GM23338 (cell line): ENCODE results near the gene FNDC4. TPM values are rescaled to one million over a fixed set of nuclear protein-coding genes. Genes with fewer than 3 reads are reported as not detected.

ENCODE experiments used
- ATAC-seq: fragments of 200-7000 bp; cut with Tn5 transposase; 3 replicates; pipeline ENCODE4 v1.9.1; 2020
- DNase-seq: peaks from one replicate; pipeline ENCODE4 v3.0.0-alpha.2; 2015; ENCODE audit warnings: low spot score
- H2AFZ ChIP-seq: fragments of 200-600 bp; sonication (generic); 2 replicates; pipeline ENCODE4 v1.8.0; 2016; ENCODE audit warnings: antibody characterized with exemption, mild to moderate bottlenecking, moderate library complexity
- H3F3A ChIP-seq: fragments of 200-600 bp; sonication (generic); replicated peaks from 2 replicates; pipeline ENCODE4 v1.8.0; 2017; ENCODE audit warnings: antibody characterized with exemption, mixed run types, low read depth
- H3K27ac ChIP-seq: fragments of 200-600 bp; sonication (generic); 2 replicates; pipeline ENCODE4 v1.6.1; 2016; ENCODE audit warnings: low read depth
- H3K27me3 ChIP-seq: fragments of 200-600 bp; sonication (generic); 2 replicates; pipeline ENCODE4 v1.8.0; 2016; ENCODE audit warnings: mild to moderate bottlenecking, mixed run types, moderate library complexity; ENCODE audit not compliant: insufficient read depth
- H3K36me3 ChIP-seq: fragments of 200-600 bp; sonication (generic); 2 replicates; pipeline ENCODE4 v1.8.0; 2016; ENCODE audit warnings: mild to moderate bottlenecking; ENCODE audit not compliant: insufficient read depth
- H3K4me1 ChIP-seq: fragments of 200-600 bp; sonication (generic); 2 replicates; pipeline ENCODE4 v1.8.0; 2016; ENCODE audit warnings: mild to moderate bottlenecking, moderate library complexity; ENCODE audit not compliant: insufficient read depth
- H3K4me2 ChIP-seq: fragments of 200-600 bp; sonication (generic); 2 replicates; pipeline ENCODE4 v1.7.1; 2017; ENCODE audit warnings: mixed run types
- H3K4me3 ChIP-seq: fragments of 200-600 bp; sonication (generic); 2 replicates; pipeline ENCODE4 v1.6.1; 2016; ENCODE audit warnings: mixed run types
- H3K79me2 ChIP-seq: fragments of 200-600 bp; sonication (generic); replicated peaks from 2 replicates; pipeline ENCODE4 v1.8.0; 2017; ENCODE audit warnings: mild to moderate bottlenecking; ENCODE audit not compliant: insufficient read depth
- H3K9me2 ChIP-seq: fragments of 200-600 bp; sonication (generic); 2 replicates; pipeline ENCODE4 v1.8.0; 2017; ENCODE audit not compliant: insufficient read depth
- H4K20me1 ChIP-seq: fragments of 200-600 bp; sonication (generic); replicated peaks from 2 replicates; pipeline ENCODE4 v1.8.0; 2017; ENCODE audit warnings: mild to moderate bottlenecking; ENCODE audit not compliant: insufficient read depth
- H3K27ac Mint-ChIP-seq: 2 replicates; pipeline ENCODE4 v1.8.0; 2020; ENCODE audit warnings: inconsistent platforms, mild to moderate bottlenecking, moderate library complexity, mixed read lengths
- H3K27me3 Mint-ChIP-seq: 3 replicates; pipeline ENCODE4 v1.8.0; 2022; ENCODE audit warnings: low read depth, mild to moderate bottlenecking, moderate library complexity, mixed read lengths, inconsistent platforms; ENCODE audit not compliant: insufficient read depth, poor library complexity
- H3K36me3 Mint-ChIP-seq: 3 replicates; pipeline ENCODE4 v1.8.0; 2021; ENCODE audit warnings: low read depth, mild to moderate bottlenecking, inconsistent platforms, moderate library complexity, mixed read lengths
- H3K4me1 Mint-ChIP-seq: 3 replicates; pipeline ENCODE4 v1.8.0; 2020; ENCODE audit warnings: mild to moderate bottlenecking, inconsistent platforms, mixed read lengths
- H3K4me3 Mint-ChIP-seq: 3 replicates; pipeline ENCODE4 v1.8.0; 2021; ENCODE audit warnings: moderate library complexity, mild to moderate bottlenecking, inconsistent platforms, mixed read lengths
- H3K9me3 Mint-ChIP-seq: 3 replicates; pipeline ENCODE4 v1.8.0; 2020; ENCODE audit warnings: moderate library complexity, mild to moderate bottlenecking, inconsistent platforms, mixed read lengths
- CREB1 ChIP-seq: fragments of 250-450 bp; sonication (Bioruptor Pico); IDR thresholded peaks from 2 replicates; pipeline ENCODE4 v1.5.0; 2020; ENCODE audit warnings: low read depth, mild to moderate bottlenecking, moderate library complexity
- ETS1 ChIP-seq: IDR thresholded peaks from 2 replicates; pipeline ENCODE4 v1.6.1; 2016; ENCODE audit warnings: antibody characterized with exemption
- EZH2phosphoT487 ChIP-seq: fragments of 200-600 bp; sonication (generic); IDR thresholded peaks from one replicate; pipeline ENCODE4 v1.8.1; 2018; ENCODE audit warnings: antibody characterized with exemption; ENCODE audit not compliant: unreplicated experiment
- JUNB ChIP-seq: IDR thresholded peaks from one replicate; pipeline ENCODE4 v1.6.1; 2016; ENCODE audit warnings: antibody characterized with exemption; ENCODE audit not compliant: unreplicated experiment
- NANOG ChIP-seq: IDR thresholded peaks from 2 replicates; pipeline ENCODE4 v1.6.1; 2016; ENCODE audit warnings: antibody characterized with exemption, borderline replicate concordance
- REST ChIP-seq: IDR thresholded peaks from one replicate; pipeline ENCODE4 v1.6.1; 2018; ENCODE audit warnings: antibody characterized with exemption; ENCODE audit not compliant: unreplicated experiment
- STAT1 ChIP-seq: IDR thresholded peaks from one replicate; pipeline ENCODE4 v1.6.1; 2016; ENCODE audit warnings: antibody characterized with exemption; ENCODE audit not compliant: unreplicated experiment
- ZNF114 ChIP-seq: fragments of 250-450 bp; sonication (Bioruptor Pico); IDR thresholded peaks from 2 replicates; pipeline ENCODE4 v1.5.0; 2020; ENCODE audit warnings: mild to moderate bottlenecking, moderate library complexity
- polyA plus RNA-seq: library from polyadenylated mRNA; unstranded; fragments of >200 nt; fragmentation: Nextera tagmentation; extraction: Ambion mirVana; gene quantifications from 2 replicates; pipeline ENCODE4 v1.2.1, GENCODE V29; 2016
- total RNA-seq: library from RNA; depleted of rRNA; stranded (reverse); fragments of >200 nt; shearing (Covaris generic); gene quantifications from 2 replicates; pipeline ENCODE4 v1.2.3, GENCODE V29; 2014
- TF ChIP-seq, protein P1 (sequence below): fragments of 250-450 bp; sonication (Bioruptor Pico); IDR thresholded peaks from 2 replicates; pipeline ENCODE4 v1.5.0; 2020; ENCODE audit warnings: mild to moderate bottlenecking, moderate library complexity

FNDC4 gene
- total and polyA plus RNA-seq, 2 experiments from 2014 or later: 5.9 to 13.3 TPM

DNA sequence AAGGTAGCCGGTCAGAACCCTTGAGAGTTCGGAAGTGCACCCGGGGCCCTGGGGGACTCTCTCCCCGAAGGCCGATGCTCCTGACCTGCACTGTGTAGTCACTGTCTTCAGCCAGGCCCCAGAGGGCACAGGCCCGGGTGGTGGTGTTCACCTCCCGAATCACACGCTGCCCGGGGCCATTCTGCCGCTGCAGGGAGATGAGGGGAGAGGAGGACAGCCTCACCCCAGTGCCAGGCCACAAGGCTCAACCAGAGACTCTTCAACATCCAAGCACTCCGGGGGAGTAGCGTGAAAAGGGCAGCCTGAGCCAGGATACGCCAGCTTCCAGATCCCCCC, 1.1 kb downstream of the FNDC4 start:
- Histone ChIP-seq H2AFZ (peak overlapping the region; percentile 100), H3K27me3 (peaks cover 31% of the 10 kb centered on the region)

GRCh38 chr2:27492557-27492956, 2.4 kb downstream of the FNDC4 start:
- Histone ChIP-seq H2AFZ (no peak overlapping the region), H3K9me2 (no peaks in the 10 kb centered on the region), H3F3A (0 out of 2 replicates have a peak, but pooled peaks cover 3% of the 10 kb centered on the region), H3K27me3 (peaks cover 31% of the 10 kb centered on the region), H4K20me1 (no peaks in the 10 kb centered on the region), H3K36me3 (no peaks in the 10 kb centered on the region), H3K79me2 (no peaks in the 10 kb centered on the region), H3K4me3 (no peak overlapping the region), H3K4me2 (no peak overlapping the region), H3K27ac (no peak overlapping the region), H3K4me1 (peaks cover 22% of the 10 kb centered on the region)
- H3K4me3 Mint-ChIP-seq: no peak overlapping the region
- no peaks in the 10 kb centered on the region; the same call in 2 of the 3 replicates for H3K36me3 Mint-ChIP-seq
- no peak overlapping the region for H3K27ac Mint-ChIP-seq
- no peaks in the 10 kb centered on the region; the same call in 2 of the 3 replicates for H3K9me3 Mint-ChIP-seq
- TF ChIP-seq ETS1 (no peak), JUNB (no peak), NANOG (no peak)
- TF ChIP-seq, protein P1, sequence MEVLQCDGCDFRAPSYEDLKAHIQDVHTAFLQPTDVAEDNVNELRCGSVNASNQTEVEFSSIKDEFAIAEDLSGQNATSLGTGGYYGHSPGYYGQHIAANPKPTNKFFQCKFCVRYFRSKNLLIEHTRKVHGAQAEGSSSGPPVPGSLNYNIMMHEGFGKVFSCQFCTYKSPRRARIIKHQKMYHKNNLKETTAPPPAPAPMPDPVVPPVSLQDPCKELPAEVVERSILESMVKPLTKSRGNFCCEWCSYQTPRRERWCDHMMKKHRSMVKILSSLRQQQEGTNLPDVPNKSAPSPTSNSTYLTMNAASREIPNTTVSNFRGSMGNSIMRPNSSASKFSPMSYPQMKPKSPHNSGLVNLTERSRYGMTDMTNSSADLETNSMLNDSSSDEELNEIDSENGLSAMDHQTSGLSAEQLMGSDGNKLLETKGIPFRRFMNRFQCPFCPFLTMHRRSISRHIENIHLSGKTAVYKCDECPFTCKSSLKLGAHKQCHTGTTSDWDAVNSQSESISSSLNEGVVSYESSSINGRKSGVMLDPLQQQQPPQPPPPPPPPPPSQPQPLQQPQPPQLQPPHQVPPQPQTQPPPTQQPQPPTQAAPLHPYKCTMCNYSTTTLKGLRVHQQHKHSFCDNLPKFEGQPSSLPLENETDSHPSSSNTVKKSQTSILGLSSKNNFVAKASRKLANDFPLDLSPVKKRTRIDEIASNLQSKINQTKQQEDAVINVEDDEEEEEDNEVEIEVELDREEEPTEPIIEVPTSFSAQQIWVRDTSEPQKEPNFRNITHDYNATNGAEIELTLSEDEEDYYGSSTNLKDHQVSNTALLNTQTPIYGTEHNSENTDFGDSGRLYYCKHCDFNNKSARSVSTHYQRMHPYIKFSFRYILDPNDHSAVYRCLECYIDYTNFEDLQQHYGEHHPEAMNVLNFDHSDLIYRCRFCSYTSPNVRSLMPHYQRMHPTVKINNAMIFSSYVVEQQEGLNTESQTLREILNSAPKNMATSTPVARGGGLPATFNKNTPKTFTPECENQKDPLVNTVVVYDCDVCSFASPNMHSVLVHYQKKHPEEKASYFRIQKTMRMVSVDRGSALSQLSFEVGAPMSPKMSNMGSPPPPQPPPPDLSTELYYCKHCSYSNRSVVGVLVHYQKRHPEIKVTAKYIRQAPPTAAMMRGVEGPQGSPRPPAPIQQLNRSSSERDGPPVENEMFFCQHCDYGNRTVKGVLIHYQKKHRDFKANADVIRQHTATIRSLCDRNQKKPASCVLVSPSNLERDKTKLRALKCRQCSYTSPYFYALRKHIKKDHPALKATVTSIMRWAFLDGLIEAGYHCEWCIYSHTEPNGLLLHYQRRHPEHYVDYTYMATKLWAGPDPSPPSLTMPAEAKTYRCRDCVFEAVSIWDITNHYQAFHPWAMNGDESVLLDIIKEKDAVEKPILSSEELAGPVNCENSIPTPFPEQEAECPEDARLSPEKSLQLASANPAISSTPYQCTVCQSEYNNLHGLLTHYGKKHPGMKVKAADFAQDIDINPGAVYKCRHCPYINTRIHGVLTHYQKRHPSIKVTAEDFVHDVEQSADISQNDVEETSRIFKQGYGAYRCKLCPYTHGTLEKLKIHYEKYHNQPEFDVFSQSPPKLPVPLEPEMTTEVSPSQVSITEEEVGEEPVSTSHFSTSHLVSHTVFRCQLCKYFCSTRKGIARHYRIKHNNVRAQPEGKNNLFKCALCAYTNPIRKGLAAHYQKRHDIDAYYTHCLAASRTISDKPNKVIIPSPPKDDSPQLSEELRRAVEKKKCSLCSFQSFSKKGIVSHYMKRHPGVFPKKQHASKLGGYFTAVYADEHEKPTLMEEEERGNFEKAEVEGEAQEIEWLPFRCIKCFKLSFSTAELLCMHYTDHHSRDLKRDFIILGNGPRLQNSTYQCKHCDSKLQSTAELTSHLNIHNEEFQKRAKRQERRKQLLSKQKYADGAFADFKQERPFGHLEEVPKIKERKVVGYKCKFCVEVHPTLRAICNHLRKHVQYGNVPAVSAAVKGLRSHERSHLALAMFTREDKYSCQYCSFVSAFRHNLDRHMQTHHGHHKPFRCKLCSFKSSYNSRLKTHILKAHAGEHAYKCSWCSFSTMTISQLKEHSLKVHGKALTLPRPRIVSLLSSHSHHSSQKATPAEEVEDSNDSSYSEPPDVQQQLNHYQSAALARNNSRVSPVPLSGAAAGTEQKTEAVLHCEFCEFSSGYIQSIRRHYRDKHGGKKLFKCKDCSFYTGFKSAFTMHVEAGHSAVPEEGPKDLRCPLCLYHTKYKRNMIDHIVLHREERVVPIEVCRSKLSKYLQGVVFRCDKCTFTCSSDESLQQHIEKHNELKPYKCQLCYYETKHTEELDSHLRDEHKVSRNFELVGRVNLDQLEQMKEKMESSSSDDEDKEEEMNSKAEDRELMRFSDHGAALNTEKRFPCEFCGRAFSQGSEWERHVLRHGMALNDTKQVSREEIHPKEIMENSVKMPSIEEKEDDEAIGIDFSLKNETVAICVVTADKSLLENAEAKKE (CRISPR knock-in tag): no peak
- ATAC-seq (no peak), DNase-seq (no peak)
- H3K27me3 Mint-ChIP-seq: peaks cover 21% of the 10 kb centered on the region
- peaks cover 27% of the 10 kb centered on the region for H3K4me1 Mint-ChIP-seq

More for the DNA sequence above, 1.1 kb downstream of the FNDC4 start:
- DNase-seq: no peak
- no peaks in the 10 kb centered on the region for H3K36me3 ChIP-seq
- Mint-ChIP-seq H3K9me3 (no peaks in the 10 kb centered on the region; the same call in 2 of the 3 replicates), H3K36me3 (no peaks in the 10 kb centered on the region; the same call in 2 of the 3 replicates), H3K27ac (no peak overlapping the region), H3K27me3 (peaks cover 21% of the 10 kb centered on the region), H3K4me1 (peaks cover 27% of the 10 kb centered on the region), H3K4me3 (peak overlapping the region; percentile 76)
- H3K4me1 ChIP-seq: peaks cover 18% of the 10 kb centered on the region
- H3K79me2 ChIP-seq: no peaks in the 10 kb centered on the region
- no peak overlapping the region for H3K27ac ChIP-seq
- no peaks in the 10 kb centered on the region for H3K9me2 ChIP-seq
- peak overlapping the region; percentile 98 for H3K4me2 ChIP-seq
- peak overlapping the region; percentile 98 for H3K4me3 ChIP-seq
- ATAC-seq: no peak; the same call in 2 of the 3 replicates
- TF ChIP-seq REST: no peak
- TF ChIP-seq ZNF114 (CRISPR knock-in tag): no peak
- TF ChIP-seq STAT1: no peak
- no peak for TF ChIP-seq CREB1 (CRISPR knock-in tag)
- TF ChIP-seq EZH2phosphoT487: no peak
- H3F3A ChIP-seq: 0 out of 2 replicates have a peak, but pooled peaks cover 3% of the 10 kb centered on the region
- no peaks in the 10 kb centered on the region for H4K20me1 ChIP-seq
